ENCODE measurements around the gene PRR20G.

- TF ChIP-seq CTCF (IDR thresholded peaks at IDR 0.05; ENCODE audit: poor library complexity), result no peak
- no peak for TF ChIP-seq EZH2 (IDR thresholded peaks at IDR 0.05; ENCODE audit: borderline replicate concordance)
- TF ChIP-seq EZH2phosphoT487 (IDR thresholded peaks at IDR 0.05; ENCODE audit: low read depth, severe bottlenecking, unreplicated experiment), result no peak
These were observed 33.5 kb upstream of the PRR20G start for GRCh38 chr3:127321371-127321770.
